Activated naive CD4-positive, alpha-beta T cell treated with Interleukin-2 at 50 U/mL for 16 hours (primary cell): ENCODE measurements around the gene IL22RA1.

ENCODE experiments used
- DNase-seq: peaks from one replicate; pipeline ENCODE4 v3.0.0-alpha.2; 2020

IL22RA1 gene

GRCh38 chr1:24070821-24071393 is 72.0 kb downstream of the IL22RA1 start:
- DNase-seq = peak; percentile 73

- no peak for DNase-seq
Observed at GRCh38 chr1:24069817-24070216, 73.1 kb downstream of the IL22RA1 start.
